ENCODE results near the gene GPC2.
A peak's percentile ranks its signal among the peaks of the same experiment; 100 is the strongest.
"Not testable (repeated sequence)": the region's sequence is repeated elsewhere in the genome, so short reads cannot be mapped to it uniquely, and the experiment has no call there.

Gene GPC2

GRCh38 chr7:100147278-100147677 lies 29.9 kb downstream of the GPC2 start:
- DNase-seq: no peak

GRCh38 chr7:100146350-100146749 lies 30.8 kb downstream of the GPC2 start:
- DNase-seq: not testable (repeated sequence)

- no peak for DNase-seq
Observed at GRCh38 chr7:100142461-100142860, 34.7 kb downstream of the GPC2 start.

- no peak for DNase-seq
Observed at GRCh38 chr7:100141555-100141949, 35.6 kb downstream of the GPC2 start.

- DNase-seq: no peak
Observed at GRCh38 chr7:100137851-100138760, 39.1 kb downstream of the GPC2 start.

GRCh38 chr7:100132697-100133151 lies 44.5 kb downstream of the GPC2 start:
- no peak for DNase-seq

- no peak for DNase-seq
Observed at GRCh38 chr7:100132126-100132525, 45.1 kb downstream of the GPC2 start.

GRCh38 chr7:100130608-100131453 lies 46.4 kb downstream of the GPC2 start:
- no peak for DNase-seq

- peak; percentile 44 for DNase-seq
Observed at GRCh38 chr7:100130220-100130607, 47.0 kb downstream of the GPC2 start.

- DNase-seq: no peak
Observed at GRCh38 chr7:100128637-100128963, 48.6 kb downstream of the GPC2 start.

- DNase-seq: no peak
Observed at GRCh38 chr7:100127866-100128636, 49.1 kb downstream of the GPC2 start.

GRCh38 chr7:100126931-100127865 lies 50.0 kb downstream of the GPC2 start, which contains the start of gene MBLAC1:
MBLAC1 (plus strand) TSS chr7:100126967; CDS start chr7:100127396, 429 bp downstream.
- peak; percentile 87 for DNase-seq

GRCh38 chr7:100126239-100126930 lies 50.8 kb downstream of the GPC2 start:
- DNase-seq: no peak

GRCh38 chr7:100124301-100125230 lies 52.6 kb downstream of the GPC2 start:
- DNase-seq: no peak

GRCh38 chr7:100122568-100122967 lies 54.6 kb downstream of the GPC2 start:
- DNase-seq: no peak

- peak; percentile 47 for DNase-seq
Observed at GRCh38 chr7:100122067-100122466, 55.1 kb downstream of the GPC2 start.

GRCh38 chr7:100120733-100121036 lies 56.5 kb downstream of the GPC2 start:
- no peak for DNase-seq

GRCh38 chr7:100119970-100120732 lies 57.0 kb downstream of the GPC2 start:
- no peak for DNase-seq
